HG02763 (cell line): ENCODE data around the gene PCP4L1.
"Not testable (repeated sequence)": the region's sequence is repeated elsewhere in the genome, so short reads cannot be mapped to it uniquely, and the experiment has no call there.

Experiments used
- ATAC-seq: cut with Tn5 transposase; IDR thresholded peaks from one replicate; pipeline ENCODE4 v1.9.1; 2021; ENCODE audit warnings: mild to moderate bottlenecking, moderate library complexity; ENCODE audit not compliant: unreplicated experiment

PCP4L1 gene

DNA sequence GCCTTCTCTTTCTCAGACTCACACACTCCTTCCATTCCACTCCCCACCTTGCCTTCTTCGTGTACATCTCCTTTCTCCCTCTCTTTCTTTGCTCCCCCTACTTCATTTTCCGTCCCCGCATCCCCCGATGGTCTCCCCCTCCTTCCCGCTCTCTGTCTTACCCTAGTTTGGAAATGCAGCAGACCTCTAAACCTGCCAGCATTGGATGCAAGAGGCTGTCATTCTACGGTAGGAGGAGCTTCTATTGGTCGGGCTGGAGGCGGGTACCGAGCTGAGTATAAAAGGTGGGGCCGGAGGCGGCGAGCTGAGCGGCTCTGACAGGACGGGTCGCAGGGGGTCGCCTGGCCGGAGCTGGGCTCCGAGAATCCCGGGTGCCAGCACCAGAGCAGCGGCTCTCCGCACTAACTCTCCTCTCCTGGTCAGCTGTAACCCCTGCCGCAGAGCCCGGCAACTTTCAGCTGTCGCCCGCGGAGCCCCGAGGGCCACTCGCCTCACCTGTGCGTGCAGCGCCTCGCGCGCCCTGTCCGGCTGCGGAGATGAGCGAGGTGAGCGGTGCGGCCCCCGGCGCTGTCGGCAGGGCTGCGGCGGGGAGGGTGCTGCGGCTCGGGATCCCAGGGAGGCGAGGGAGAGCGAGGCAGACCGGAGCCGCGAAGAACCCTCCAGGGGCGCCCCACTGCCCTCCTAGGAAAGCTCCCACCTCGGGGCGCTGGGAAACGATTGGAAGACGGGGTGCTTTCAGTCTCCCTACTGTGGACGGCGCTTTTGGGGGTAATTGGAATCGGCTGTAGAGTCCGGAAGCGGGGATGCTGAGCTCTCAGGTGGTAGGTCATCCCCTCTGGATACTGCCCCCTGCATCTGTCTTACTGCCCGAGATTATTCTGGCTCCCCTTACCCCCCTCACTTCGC lies at the start of gene PCP4L1:
PCP4L1 (plus strand) TSS at position 307 of the 906 bp plus-strand sequence; CDS start at position 537, 230 bp downstream.
- ATAC-seq: no peak

- ATAC-seq: peak; percentile 54
Observed at GRCh38 chr1:161209790-161210409, 48.6 kb upstream of the PCP4L1 start.

- no peak for ATAC-seq
Observed at GRCh38 chr1:161214369-161214768, 44.2 kb upstream of the PCP4L1 start.

DNA sequence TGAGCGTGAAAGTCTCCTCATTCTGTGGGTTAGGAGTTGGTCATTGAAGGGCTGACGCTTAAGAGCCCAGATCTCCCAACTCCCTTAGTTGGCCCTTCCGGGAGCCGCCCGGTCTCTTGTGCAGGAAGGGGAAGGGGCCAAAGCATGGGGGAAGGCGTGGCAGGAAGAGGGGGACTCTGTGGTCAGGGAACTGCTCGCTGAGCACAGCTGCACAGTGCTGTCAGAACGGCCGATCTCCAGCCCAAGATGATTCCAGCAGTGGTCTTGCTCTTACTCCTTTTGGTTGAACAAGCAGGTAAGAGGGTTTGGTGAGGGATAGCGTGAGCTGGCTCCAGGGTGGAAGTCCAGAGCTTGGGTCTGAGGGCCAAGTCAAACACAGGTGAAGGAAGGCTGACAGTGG lies 43.5 kb upstream of the PCP4L1 start, which contains the start of gene FCER1G:
FCER1G (plus strand) TSS at position 220 of the 400 bp plus-strand sequence; CDS start at position 247, 27 bp downstream.
- no peak for ATAC-seq

DNA sequence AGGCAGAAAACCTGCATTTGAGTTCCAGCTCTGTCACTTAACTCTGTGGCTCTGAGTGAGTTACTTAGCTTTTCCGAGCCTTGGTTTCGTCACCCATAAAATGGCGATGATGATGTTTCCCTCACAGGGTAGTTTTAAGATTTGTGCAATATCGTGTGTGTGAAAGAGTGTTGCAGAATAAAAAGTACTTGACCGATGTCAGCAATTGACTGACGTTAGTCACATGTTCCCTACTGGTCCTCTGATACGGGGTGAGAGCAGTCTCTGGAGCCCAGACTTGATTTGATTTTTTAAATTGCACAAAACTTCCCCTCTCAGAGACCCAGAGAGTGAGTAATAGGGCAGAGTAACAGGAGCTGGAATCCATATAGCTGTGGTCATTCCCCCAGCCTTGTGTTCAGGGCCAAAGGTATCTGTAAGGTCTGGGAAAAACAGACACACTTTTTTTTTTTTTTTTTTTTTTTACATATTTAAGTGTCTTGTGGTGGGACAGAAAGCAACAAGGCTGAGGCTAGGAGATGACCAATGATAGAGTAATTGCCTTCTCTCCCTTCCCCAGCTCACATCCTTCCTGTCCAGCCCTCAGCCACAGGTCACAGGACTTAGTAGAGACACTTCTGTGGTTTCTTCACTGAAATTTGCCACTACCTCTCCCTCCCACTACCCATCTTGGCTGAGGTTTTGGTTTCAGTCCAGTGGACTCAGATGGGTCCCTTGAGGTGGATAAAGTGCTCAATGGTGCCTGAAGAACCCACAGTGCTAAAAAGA lies 41.4 kb upstream of the PCP4L1 start:
- peak; percentile 79 for ATAC-seq

- ATAC-seq: no peak
Observed at GRCh38 chr1:161217831-161218230, 40.7 kb upstream of the PCP4L1 start.

DNA sequence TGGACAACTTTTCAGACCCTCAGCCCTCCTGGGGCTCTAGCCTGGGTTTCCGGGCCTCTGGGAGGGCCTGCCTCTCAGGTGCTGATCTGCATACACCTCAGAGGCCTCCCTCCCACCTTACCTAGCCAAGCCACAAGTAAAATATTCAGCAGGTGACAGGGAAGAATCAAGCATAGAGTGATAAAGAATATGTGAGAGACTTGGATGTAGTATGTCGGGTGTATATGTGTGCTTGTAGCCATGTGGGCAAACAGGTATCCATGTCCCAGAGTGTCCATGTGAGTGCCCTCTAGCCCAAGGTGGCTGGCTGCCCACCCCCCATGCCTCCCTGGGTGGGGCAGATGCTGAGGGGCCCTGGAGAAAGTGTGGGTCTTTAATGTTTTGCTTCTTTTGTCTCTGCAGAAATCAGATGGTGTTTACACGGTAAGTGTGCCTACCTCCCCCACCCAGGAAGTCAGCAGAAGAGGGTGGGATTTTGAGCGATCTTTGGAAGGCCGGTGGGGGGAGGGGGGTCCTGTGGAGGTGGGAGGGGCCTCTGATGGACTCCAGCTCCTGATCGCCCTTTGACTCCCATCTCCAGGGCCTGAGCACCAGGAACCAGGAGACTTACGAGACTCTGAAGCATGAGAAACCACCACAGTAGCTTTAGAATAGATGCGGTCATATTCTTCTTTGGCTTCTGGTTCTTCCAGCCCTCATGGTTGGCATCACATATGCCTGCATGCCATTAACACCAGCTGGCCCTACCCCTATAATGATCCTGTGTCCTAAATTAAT lies 40.1 kb upstream of the PCP4L1 start:
- no peak for ATAC-seq

DNA sequence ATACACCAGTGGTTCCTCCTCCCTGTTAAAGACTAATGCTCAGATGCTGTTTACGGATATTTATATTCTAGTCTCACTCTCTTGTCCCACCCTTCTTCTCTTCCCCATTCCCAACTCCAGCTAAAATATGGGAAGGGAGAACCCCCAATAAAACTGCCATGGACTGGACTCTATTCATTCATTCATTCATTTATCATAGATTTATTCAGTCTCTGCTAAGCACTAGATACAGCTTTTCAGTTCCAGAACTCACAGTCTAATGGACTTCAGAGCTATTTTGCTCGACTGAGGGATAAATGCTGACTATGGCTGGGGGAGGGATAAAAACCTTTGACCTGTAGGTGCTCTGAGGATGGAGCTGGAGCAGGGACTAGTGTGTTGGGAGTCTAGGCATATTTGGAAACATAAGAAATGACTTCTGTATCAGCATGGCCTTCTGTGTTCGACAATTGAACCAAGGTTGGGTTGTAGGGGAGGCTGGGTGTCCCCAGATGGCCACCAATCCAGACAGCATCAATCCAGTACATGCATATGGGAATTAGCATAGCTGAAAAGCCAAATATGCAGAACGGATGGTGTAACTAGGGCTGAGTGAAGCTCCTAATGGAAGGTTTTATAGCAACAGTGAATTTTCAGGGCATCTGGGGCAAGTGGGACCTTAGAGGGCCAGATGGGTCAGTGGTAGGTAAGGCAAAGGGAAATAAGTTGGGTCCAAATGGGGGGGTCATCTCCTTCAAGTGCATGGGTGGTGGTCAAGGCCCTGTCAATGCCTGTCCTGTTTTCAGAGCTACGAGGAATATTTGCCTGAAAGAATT lies 39.3 kb upstream of the PCP4L1 start:
- ATAC-seq: no peak

DNA sequence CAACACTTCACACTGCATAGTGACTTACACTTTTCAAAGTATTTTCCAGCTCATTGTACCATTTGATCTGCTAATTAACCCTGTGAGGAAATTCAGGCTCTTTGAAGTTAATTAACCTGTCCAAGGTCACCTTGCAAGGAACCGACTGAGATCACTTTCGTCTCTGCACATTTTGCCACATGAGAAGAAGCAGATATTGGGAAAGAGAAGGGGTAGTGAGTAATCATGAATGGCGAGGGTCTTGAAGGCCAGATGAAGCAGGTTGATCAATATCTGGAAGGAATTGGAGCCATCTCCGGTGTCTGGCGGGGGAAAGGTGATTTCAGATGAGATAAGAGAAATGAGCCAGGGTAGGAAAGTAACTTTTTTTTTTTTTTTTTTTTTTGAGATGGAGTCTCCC lies 38.5 kb upstream of the PCP4L1 start:
- ATAC-seq: no peak

DNA sequence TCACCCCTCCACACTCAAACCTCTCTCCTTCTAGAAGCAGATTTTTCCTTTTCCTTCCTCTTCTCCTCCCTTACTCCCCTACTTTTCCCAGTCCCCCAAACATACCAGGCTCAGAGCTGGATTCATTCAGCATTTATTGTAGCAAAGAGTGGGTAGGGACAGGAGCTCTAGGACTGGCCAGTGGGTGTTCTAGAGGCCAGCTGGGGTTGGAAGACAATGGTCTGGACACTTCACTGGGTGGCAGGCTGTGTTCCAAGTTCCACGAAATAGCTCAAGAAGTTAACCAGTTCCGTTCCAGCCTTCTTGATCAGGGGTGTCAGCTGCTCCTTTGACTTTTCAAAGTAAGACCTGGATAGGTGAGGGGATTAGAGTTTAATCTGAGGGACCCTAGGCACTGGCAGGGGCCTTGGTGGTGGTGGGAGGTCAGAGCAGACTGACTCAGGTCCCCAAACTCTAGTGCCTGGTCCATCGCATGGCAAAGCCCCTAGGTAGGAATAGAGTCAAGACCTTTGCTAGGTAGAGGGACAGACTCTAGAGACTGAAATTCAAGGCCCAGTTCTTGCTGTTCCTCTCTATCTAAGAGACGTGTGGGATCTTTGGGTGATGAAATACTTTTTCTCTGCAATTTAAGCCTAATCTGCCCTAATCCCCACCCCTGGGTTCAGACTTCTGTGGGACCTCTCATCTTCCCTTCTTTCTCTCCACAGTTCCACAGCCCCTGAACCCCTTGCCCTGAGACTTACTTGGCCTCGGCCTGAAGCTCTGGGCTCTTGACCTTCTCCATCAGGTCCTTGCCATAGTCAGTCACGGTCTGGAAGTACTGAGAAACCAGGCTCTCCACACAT lies 36.1 kb upstream of the PCP4L1 start:
- no peak for ATAC-seq

- ATAC-seq: no peak
Observed at GRCh38 chr1:161223805-161224694, 34.5 kb upstream of the PCP4L1 start.

GRCh38 chr1:161224695-161225087 lies 33.9 kb upstream of the PCP4L1 start:
- not testable (repeated sequence) for ATAC-seq

- no peak for ATAC-seq
Observed at GRCh38 chr1:161225178-161225533, 33.4 kb upstream of the PCP4L1 start.

DNA sequence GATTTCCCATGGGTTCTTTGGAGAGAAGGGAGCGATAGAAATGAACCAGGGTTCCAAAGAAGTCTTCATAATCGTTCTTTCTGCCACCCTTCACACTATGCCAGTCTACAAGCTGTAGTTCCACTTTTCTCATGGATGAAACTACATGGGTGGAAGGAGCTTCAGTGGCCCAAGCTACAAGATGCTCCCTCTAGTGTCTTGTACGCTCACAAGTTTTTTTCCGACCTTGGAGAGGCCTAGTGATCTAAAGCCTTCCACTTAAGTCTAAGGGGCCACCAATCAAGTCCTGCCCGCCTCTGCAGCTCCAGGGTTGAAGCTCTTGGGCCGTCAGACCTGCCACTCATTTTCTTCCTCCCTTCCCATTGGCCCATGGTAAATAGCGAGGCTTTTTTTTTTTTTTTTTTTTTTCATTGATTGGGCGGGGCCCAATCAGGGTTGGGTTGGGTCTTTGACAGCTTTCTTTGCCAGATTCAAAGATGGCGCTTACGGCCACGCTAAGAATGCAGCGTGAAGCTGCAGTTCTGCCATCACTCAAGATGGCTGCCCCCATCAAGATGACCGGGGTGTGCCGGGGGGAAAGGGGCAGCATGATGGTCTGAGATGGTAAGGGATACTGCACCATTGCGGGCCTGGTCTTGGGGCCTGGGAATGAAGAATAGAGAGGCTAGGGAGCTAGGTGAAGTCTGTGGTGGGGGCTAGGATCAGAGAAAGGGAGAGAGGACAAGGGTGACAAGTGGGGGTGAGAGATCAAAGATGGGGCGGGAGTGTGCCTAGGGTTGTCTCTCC lies 32.8 kb upstream of the PCP4L1 start, which contains the start of gene TOMM40L:
TOMM40L (plus strand) TSS at position 527 of the 786 bp plus-strand sequence. CDS start 430 bp downstream, outside the sequence.
- ATAC-seq: peak; percentile 94

DNA sequence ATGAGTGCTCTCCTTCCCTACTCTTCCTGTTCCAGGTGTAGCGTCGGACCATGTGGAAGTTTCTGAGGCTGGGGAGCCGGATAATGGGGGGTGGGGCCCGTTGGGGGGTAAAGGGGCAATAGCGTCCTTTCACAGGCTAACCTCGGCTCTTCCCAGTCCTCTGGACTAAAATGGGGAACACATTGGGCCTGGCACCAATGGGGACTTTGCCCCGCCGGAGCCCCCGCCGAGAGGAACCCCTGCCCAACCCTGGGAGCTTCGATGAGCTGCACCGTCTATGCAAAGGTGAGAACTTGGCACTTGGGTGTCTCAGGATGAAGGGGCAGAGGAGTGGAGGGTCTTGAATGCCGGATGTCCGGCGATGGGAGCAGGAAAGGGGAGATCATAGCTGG lies 32.2 kb upstream of the PCP4L1 start:
- ATAC-seq: no peak

DNA sequence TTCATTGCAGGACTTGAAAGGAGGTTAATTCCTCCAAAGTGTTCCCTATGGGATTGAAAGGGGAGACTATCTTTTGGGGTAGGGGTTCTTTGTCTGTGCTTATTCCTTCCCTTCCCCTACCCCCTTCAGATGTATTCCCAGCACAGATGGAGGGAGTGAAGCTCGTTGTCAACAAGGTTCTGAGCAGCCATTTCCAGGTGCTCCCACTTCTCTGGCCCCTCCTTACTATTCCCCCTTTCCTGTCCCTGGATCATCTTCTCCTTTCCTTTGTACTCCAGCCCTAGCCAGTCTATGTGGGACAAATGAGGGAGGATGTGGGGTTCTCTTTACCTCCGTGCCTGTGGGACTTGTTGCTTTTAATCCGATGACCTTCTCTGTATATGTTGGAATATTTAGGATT lies 31.8 kb upstream of the PCP4L1 start:
- no peak for ATAC-seq
